GM12874 (cell line): ENCODE measurements around the gene CD2.

Source experiments
- CTCF ChIP-seq: IDR thresholded peaks from 2 replicates; pipeline ENCODE4 v1.5.1; 2011; ENCODE audit warnings: low read depth, mild to moderate bottlenecking, control low read depth, low read length, moderate library complexity; ENCODE audit not compliant: insufficient read depth

CD2 gene, protein sequence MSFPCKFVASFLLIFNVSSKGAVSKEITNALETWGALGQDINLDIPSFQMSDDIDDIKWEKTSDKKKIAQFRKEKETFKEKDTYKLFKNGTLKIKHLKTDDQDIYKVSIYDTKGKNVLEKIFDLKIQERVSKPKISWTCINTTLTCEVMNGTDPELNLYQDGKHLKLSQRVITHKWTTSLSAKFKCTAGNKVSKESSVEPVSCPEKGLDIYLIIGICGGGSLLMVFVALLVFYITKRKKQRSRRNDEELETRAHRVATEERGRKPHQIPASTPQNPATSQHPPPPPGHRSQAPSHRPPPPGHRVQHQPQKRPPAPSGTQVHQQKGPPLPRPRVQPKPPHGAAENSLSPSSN

DNA sequence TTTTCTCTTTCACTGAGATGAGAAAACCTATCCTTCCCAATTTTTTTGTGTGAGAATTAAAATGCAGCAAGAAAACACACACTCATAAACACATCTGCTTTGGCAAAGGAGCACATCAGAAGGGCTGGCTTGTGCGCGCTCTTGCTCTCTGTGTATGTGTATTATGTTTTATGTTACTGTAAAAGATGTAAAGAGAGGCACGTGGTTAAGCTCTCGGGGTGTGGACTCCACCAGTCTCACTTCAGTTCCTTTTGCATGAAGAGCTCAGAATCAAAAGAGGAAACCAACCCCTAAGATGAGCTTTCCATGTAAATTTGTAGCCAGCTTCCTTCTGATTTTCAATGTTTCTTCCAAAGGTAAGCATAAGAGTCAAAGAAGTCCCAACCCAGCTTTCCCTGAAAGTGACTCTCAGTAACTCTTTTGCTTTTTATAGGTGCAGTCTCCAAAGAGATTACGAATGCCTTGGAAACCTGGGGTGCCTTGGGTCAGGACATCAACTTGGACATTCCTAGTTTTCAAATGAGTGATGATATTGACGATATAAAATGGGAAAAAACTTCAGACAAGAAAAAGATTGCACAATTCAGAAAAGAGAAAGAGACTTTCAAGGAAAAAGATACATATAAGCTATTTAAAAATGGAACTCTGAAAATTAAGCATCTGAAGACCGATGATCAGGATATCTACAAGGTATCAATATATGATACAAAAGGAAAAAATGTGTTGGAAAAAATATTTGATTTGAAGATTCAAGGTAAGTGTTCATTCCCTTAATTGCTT is at the start of gene CD2:
Gene CD2 (plus strand): TSS at position 233 of the 780 bp plus-strand sequence. CDS start 63 bp downstream, at position 296.
- TF ChIP-seq CTCF, result no peak

DNA sequence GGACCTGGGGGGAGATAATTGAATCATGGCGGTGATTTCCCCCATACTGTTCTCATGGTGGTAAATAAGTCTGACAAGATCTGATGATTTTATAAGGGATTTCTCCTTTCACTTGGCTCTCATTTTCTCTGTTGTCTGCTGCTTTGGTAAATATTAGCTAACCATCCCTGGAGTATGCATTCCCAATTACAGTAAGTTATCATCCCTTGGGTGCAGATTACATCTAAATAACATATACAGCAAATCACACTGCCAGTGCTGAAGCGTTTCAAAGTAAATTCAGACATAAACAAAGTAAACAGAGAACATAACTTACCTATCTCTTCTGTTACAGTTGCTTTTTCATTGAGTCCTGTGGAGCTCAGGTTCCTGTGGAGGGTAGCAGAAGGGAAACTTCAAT is 48.1 kb upstream of the CD2 start:
- TF ChIP-seq CTCF, result no peak

GRCh38 chr1:116706841-116707240 is 47.4 kb upstream of the CD2 start:
- TF ChIP-seq CTCF, result no peak

GRCh38 chr1:116708255-116708900 is 45.9 kb upstream of the CD2 start:
- no peak for TF ChIP-seq CTCF

GRCh38 chr1:116709666-116710167 is 44.5 kb upstream of the CD2 start:
- TF ChIP-seq CTCF, result no peak

DNA sequence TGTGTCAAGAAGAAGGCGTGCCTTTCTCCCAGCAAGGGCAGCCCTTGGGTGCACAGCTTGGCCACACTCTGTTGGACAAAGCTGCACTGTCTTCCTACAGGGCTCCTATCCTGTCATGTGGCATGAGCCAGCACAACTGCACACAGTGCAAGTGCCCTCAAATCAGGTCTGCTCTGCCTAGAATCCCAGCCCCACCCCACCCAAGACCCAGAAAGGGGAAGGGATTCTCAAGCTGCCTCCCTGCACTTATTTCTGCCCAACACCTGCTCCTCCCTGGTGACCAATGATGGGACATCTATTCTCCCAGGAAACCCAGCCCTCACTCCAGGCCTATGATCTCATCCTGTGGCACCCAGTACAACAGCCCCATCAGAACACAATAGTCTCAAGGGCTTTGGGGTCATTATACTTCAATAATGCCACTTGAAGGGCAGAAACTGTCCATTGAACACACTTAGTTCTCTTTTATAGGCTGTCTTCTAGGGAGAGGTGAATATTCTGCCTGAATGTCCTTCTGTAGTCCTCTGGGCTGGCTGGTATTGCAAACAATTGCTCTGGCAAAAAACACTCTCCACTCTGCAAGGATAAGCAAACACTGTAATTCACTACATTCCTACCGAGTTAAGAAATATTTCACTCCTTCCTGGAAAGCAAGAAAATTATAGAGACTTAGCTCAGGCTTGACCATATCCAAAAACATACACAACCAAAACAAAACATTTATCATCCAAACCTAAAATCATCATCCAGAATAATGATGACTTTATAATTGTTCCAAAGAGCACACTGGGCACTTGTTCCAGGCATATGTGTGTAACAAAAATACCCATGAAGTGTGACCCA is 43.6 kb upstream of the CD2 start:
- TF ChIP-seq CTCF, result no peak
